SK-N-SH treated with all-trans-retinoic acid at 6 μM for 48 hours (cell line): ENCODE measurements around the gene FGGY.

Experiments
- ARNTL ChIP-seq: fragments of 450-650 bp; formaldehyde crosslinking; IDR thresholded peaks from 2 replicates; pipeline ENCODE4 v1.5.0; 2020; ENCODE audit warnings: low read depth, mild to moderate bottlenecking, moderate library complexity, borderline replicate concordance
- TCF4 ChIP-seq: fragments of 250-450 bp; sonication (Bioruptor Pico); IDR thresholded peaks from 2 replicates; pipeline ENCODE4 v1.8.0; 2021; ENCODE audit warnings: mild to moderate bottlenecking, moderate library complexity, borderline replicate concordance
- ZC3H10 ChIP-seq: fragments of 250-450 bp; sonication (Bioruptor Pico); IDR thresholded peaks from 2 replicates; pipeline ENCODE4 v1.5.1; 2021; ENCODE audit warnings: mild to moderate bottlenecking, moderate library complexity

DNA sequence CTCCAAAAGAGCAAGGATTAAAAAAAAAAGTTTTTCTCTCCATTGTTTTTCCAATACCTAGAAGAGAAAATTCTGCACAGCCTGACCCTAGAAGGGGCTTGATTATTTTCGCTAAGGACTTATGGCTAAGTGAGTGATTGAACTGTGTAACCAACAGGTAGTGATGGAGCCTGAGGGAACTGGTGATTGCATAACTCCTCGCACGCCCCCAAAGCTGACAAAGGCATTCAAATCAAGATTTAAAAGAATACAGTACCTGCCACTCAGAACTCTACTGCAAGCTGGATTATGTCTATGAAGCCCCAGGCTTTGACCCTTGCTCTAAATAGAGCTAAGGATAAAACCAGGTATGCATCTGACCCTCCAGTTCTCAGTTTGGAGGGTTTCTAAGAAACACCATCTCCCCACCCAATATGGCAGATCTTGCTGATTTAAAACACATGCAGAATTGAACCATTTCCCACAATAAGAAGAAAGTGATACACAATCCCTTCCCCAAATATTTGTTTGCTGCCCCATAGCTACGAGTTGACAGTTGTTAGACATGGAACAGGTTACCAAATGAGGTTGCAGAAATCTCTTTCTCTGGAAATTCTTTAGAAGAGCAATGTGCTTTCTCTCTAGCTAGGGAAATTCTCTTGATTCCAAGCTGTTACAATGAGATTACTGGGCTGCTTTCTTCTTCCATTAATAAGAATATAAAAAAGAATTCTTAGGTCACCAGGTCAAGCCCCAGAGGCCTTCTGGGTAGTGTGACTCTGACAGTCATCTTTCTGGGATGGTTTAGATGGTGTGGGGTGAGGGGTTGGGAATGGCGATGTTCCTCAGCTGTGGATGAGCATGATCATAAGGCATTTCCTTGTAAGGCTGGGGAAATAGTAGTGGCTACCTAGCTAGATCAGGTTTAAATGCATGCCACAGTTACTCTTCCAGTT lies 35.1 kb downstream of the FGGY start:
- no peak for TF ChIP-seq TCF4
- no peak for TF ChIP-seq ZC3H10
- TF ChIP-seq ARNTL (CRISPR knock-in tag): no peak
